HG03469 (cell line): ENCODE results near the gene KIF25.
"Not testable (repeated sequence)": the region's sequence is repeated elsewhere in the genome, so short reads cannot be mapped to it uniquely, and the experiment has no call there.

Experiments used
- ATAC-seq: cut with Tn5 transposase; IDR thresholded peaks from one replicate; pipeline ENCODE4 v1.9.1; 2021; ENCODE audit warnings: mild to moderate bottlenecking, moderate library complexity, moderate number of reproducible peaks; ENCODE audit not compliant: unreplicated experiment

KIF25 gene

DNA sequence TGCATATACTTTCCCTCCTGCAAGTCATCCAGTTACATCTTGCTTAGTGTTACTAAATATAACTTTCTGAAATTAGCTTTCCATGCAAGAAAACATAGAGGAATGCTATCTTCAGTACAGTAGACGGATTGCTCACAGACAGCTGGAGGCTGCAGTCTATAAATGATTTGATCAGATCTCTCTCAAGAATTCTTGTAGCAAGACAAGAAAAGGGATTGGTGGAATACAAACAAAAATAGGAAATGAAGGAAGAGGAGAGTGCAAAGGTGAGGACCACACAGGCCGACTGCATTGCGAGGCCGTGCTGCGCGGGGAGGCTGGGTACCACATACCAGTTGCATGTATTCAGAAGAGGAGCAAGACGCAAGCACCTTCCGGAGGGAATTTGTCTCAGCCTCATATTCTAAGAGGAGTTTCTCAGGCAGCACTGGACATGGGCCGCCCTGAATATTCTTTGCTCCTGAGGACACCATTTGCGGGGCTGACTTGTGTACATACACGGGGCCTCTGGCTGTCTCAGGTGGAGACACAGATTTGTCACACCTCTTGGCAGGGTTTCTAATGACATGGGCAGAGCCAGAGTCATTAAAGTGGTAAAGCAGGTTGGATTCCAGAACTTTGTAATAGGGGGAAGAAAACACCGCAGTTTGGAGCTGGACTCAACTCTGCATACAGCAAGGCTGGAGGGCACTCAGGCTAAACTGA, 22.7 kb upstream of the KIF25 start:
- no peak for ATAC-seq

DNA sequence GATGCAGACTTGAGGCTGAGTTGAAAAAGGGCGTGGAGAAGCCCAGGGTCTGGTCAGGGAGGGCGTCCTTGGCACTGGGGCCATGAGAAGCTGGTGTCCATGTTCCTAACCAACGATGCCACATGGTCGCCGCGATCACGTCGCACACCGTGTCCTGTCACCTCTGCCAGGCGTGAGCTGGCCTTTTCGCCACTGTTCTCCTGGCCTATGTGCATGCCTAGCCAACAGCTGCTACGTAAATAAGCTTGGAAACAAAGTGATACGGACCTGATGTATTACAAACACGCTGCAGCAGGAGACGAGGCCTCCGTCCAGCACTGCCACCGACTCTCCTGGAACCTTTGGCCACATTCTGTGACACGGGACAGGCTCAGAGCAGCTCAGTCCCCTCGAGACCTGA, 22.0 kb upstream of the KIF25 start:
- no peak for ATAC-seq

- ATAC-seq = not testable (repeated sequence)
Measured at GRCh38 chr6:167976116-167976657, 21.3 kb upstream of the KIF25 start.

DNA sequence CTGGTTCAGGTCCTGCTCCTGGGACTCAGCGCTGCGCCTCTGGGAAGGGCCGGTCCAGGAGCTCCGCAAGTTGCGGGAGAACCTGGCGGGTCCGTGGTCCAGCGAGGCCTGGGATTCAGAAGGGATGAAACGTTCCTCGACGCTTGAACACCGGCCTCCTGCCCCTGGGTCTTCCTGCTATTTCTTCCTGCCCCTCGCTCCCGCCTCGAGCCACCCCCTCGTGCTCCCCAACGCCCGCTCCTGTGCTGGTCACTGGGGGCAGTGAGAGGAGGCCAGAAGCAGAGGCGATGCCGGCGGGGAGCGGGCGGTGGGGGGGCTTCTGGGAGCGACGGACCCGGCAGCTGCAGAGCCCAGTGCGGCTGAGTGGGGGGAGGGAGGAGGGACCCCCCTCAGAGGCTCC, 20.8 kb upstream of the KIF25 start:
- ATAC-seq = no peak

DNA sequence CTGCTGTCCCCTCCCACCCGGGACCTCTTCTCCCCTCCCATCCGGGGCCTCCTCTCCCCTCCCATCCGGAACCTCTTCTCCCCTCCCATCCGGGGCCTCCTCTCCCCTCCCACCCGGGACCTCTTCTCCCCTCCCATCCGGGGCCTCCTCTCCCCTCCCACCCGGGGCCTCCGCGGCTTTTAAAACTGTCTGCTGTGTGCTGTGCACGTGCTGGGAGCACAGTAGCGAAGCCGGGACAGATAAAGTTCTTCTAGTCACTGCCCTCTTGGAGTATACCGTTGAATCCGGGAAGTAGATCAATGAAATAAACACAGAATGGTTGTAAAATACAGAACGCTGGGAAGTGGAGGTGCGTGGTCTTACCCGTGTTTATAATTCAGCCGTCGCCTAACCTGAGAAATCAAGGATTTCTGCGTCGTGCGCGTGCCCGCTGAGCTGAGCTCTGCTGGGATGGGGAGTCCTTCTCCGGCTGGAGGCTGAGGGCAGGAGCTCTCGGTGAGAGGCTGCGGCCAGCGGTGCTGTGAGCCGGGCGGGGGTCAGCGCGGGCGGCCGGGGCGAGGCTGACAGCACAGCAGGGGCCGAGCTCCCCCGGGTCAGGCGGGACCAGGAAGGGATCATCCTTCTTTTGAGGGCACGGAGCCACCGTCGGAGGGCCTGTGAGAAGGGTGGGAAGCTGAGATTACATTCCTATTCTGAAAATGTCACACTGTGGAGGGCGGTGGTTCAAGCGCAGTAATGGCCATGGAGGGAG, 19.6 kb upstream of the KIF25 start:
- no peak for ATAC-seq

GRCh38 chr6:167978607-167979006, 18.9 kb upstream of the KIF25 start:
- ATAC-seq = no peak

GRCh38 chr6:167979436-167980139, 17.9 kb upstream of the KIF25 start:
- ATAC-seq = no peak

DNA sequence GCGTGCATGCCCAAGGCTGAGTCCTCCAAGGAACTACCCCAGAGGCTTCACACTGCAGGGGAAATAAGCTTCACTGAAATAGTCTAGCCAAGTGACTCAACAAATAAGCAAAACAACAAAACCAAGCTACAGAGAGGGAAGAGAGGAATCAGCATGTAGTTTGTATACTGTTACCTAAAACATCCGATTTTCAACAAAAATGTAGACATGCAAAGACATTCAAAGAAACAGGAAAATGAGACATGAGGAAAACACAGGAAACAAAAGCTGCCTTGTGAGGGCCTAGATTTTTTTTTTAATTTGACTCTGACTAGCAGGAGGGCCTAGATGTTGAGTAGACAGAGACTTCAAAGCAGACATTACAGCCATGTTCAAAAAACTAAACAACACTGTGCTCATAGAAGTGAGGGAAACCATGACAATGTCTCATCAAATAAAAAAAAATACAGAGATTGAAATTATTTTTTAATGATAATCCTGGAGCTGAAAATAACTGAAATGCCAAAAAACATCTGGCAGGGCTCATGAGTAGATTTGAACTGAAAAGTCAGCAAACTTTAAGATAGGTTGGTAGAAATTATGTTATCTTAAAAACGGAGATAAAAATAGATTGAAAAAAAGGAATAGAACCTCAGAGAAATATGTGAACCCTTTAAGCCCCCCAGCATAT, 16.4 kb upstream of the KIF25 start:
- ATAC-seq = no peak

DNA sequence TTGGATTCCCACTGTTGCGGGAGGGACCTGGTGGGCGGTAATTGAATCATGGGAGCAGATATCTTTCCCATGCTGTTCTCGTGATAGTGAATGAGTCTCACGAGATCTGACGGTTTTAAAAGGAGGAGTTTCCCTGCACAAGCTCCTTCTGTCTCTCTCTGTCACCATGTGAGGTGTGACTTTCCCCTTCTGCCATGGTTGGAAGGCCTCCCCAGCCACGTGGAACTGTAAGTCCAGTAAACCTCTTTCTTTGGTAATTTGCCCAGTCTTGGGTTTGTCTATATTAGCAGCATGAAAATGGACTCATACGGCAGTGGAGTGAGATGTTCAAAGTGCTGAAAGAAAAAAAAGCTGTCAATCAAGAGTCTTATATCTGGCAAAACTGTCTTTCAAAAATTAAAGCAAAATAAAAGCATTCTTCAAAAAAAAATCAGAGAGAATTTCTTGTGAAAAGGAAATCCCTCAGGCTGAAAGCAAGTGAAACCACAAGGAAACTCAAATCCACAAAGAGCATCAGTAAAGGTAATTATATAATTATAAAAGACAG, 15.5 kb upstream of the KIF25 start:
- no peak for ATAC-seq

- no peak for ATAC-seq
Measured at GRCh38 chr6:167984144-167984719, 13.2 kb upstream of the KIF25 start.

GRCh38 chr6:167984876-167985604, 12.4 kb upstream of the KIF25 start:
- no peak for ATAC-seq

DNA sequence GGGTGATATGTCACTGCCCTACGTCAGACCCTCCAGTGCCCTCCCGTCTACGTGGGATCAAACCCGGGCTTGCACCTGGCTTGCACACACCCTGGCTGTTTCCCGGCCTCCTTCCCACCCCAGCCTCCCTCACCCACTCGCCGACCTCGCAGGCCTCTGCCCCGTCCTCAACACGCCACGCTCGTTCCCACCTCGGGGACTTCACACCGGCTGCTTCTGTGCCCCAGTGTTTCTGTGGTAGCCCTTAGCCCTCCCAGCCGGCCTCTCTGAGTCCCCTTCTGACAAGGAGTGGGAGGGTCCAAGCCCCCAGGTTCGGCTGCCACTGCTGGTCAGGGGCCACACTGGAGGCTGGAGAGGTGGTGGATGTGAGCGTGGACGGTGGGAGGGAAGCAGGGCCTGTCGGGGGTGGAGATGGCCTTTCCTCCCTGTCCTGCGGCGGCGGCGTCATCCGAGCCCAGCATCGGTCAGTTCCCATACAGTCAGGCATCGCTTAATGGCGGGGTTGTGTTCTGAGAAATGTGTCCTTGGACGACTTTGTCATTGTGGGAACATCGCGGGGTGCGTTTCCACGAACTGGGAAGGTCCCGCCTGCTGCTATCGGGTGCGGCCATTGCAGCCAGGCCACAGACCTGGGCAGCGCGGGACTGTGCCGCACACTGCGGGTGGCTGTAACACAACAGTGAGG, 11.4 kb upstream of the KIF25 start:
- no peak for ATAC-seq

DNA sequence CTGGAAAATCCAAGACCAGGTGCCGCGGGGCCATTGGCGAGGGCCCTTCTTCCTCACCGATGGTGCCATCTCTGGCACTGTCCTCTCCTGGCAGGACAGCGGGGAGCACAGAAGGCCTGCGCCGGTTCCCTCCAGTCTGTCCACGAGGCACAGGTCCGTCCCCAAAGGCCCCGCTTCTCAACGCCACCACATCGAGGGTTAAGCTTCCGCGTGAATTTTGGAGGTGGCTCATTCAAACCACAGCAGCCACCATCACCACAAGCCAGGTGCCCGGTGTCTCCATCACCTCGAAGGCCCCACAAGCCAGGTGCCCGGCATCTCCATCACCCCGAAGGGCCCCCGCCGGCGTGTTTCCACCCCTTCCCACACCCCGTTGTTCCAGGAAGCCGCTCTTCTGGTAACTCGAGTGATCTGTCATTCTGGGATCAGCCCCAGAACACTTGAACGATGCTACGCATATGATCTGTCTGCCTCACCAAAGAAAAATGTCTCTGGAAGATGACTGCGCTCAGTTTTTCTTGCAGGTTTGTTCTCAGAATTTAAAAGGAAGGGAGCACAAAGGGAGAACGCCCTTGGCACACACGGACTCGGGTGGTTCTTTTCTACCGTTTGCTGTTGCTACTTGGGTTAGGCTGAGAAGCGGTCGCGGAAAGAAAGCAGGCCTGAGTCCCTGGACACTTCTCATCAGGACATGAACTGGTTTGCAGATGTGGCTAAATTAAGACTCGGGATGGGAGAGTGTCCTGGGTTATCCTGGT, 9.9 kb upstream of the KIF25 start:
- ATAC-seq = no peak

DNA sequence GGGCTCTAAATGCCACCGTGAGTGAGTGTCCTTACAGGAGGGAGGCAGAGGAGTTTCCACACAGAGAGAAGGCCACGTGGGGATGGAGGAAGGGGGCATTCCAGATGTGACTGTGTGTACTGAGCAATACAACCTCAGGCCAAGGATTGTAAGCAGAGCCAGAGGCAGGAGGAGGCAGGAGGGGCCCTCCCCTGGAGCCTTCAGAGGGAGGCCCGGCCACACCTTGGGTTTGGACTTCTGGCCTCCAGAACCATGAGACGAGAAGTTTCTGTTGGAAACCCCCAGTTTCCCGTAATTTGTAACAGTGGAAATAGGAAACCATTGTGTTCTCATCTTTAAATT, 9.3 kb upstream of the KIF25 start:
- ATAC-seq = no peak

DNA sequence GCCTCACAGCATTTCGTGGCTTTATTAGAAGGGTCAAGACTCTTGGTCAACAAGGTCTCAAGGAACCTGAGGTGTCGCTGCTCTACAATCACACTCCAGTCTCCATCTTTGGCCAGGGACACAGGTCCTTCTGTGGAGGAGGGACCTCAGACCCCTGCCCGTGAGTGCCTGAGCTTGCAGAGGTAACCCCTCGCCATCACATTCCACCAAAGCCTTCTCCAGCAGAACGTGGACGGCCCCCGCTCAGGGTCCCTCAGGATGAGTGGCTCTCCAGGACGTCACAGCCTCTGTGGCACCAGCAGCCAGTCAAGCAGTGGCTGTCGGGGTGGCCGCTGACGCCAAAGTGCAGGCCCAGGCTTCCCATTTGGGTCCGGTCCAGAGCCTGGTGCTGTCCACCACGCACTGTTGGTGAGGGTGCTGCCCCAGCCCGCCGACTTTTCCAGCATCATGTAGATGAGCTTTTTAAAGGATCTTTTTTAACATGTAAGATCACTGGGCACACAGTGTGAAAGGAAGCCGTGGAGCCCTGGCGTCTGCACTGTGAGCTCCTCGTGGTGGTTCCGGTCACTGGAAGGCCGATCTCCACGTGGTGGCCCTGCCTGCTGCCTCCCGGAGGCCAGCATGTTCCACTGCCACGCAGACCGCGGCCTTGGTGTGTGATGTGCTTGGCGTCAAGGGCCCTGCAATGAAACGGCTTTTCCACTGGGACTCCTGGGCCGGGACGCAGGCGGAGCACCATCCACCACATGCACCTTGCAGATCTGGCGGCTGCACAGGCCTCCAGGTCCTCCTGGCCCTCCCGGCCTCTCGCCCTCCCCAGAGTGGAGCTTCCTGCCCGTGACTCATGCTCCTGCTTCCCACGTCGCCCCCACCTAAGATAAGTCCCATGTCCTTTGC, 8.3 kb upstream of the KIF25 start:
- ATAC-seq = no peak

DNA sequence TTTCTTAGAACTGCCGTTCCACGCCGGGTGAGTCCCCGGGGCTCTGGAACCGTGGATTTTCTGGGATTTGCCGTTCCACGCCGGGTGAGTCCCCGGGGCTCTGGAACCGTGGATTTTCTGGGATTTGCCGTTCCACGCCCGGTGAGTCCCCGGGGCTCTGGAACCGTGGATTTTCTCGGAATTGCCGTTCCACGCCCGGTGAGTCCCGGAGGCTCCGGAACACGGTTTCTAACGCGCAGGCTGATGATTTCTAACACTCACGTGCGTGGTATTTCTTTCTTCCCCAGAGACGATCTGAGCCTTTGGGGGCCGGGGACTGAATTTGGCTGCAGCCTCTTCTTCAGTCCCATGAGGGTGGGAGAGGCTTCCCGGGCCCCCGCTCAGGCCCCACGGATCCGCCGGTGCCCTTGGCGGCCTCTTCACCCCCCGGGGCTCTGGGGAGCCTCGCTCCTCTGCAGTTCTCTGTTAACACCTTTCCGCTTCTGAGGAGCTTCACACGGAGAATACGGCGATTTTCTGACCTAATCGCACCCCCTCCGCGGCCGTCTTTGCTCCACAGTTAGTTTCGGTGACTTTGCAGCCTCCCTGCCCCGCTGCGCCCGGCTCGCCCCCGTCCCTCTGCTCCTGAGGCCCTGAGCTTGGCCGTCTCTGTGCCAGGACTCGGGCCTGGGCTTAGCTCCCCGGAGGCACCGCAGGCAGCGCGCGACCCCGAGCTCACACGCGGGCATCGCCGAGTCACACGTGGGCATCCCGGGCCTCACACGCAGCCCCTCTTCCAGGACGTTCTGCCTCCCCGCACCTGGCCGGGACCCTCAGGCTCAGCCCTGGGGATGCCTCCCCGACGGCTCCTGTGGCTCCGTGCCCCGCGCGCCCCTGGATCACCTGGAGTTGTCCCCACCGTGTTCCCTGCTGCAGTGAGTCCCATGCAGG, 7.2 kb upstream of the KIF25 start:
- ATAC-seq = no peak

- ATAC-seq = no peak
Measured at GRCh38 chr6:167993169-167993568, 4.3 kb upstream of the KIF25 start.
